Spleen (tissue), 11 donors: ENCODE data around the gene CRKL. TPM values are rescaled to one million over a fixed set of nuclear protein-coding genes. Genes with fewer than 3 reads are reported as not detected.

ENCODE experiments used
- DNase-seq: peaks from one replicate; pipeline ENCODE4 v3.0.0-alpha.2; 2020
- H3K27ac ChIP-seq, 8 donors: fragments of 200-600 bp; sonication (generic) in 7 of 8; 1 replicate in 4 of 8; 2 replicates in 4 of 8; pipeline versions ENCODE4 v1.5.0 to v1.8.0; 2016 to 2021; ENCODE audit warnings: inconsistent platforms in 4 of 8, mild to moderate bottlenecking in 4 of 8, moderate library complexity in 1 of 8
- H3K27me3 ChIP-seq, 7 donors: fragments of 200-600 bp; sonication (generic) in 6 of 7; replicated peaks in 1 of 7; 1 replicate in 4 of 7; 2 replicates in 3 of 7; pipeline versions ENCODE4 v1.5.0 to v1.8.0; 2016 to 2021; ENCODE audit warnings: inconsistent platforms in 3 of 7, mild to moderate bottlenecking in 1 of 7
- H3K36me3 ChIP-seq, 6 donors: fragments of 200-600 bp; sonication (generic) in 5 of 6; 1 replicate in 4 of 6; 2 replicates in 2 of 6; pipeline versions ENCODE4 v1.5.0 to v1.8.0; 2016 to 2021; ENCODE audit warnings: inconsistent platforms in 2 of 6
- H3K4me1 ChIP-seq, 6 donors: fragments of 200-600 bp; sonication (generic) in 5 of 6; 1 replicate in 3 of 6; 2 replicates in 3 of 6; pipeline versions ENCODE4 v1.5.0 to v1.8.0; 2016 to 2021; ENCODE audit warnings: inconsistent platforms in 3 of 6
- H3K4me3 ChIP-seq, 8 donors: fragments of 200-600 bp; sonication (generic) in 7 of 8; 1 replicate in 4 of 8; 2 replicates in 4 of 8; pipeline versions ENCODE4 v1.5.0 to v1.8.0; 2016 to 2021; ENCODE audit warnings: inconsistent platforms in 4 of 8, mild to moderate bottlenecking in 4 of 8, moderate library complexity in 2 of 8
- H3K9me3 ChIP-seq, 8 donors: fragments of 200-600 bp; sonication (generic) in 7 of 8; 1 replicate in 4 of 8; 2 replicates in 4 of 8; pipeline versions ENCODE4 v1.5.0 to v1.8.0; 2016 to 2021; ENCODE audit warnings: inconsistent platforms in 4 of 8
- CTCF ChIP-seq, 11 experiments: fragments of 200-600 bp in 7 of 11; fragments of 450-650 bp in 4 of 11; sonication (generic) in 4 of 11; IDR thresholded peaks in 8 of 11; conservative IDR thresholded peaks in 3 of 11; 1 replicate in 7 of 11; 2 replicates in 4 of 11; pipeline versions ENCODE4 v1.4.0 to v1.8.0; 2016 to 2021; ENCODE audit warnings: antibody characterized with exemption in 11 of 11, inconsistent platforms in 4 of 11, mild to moderate bottlenecking in 1 of 11
- POLR2A ChIP-seq, 3 donors: fragments of 450-650 bp; IDR thresholded peaks; one replicate each; pipeline ENCODE4 v1.5.1; 2017; ENCODE audit warnings: antibody characterized with exemption in 3 of 3, mild to moderate bottlenecking in 1 of 3
- POLR2AphosphoS5 ChIP-seq, 3 donors: sonication (generic); formaldehyde crosslinking; IDR thresholded peaks; one replicate each; pipeline ENCODE4 v1.5.1; 2017; ENCODE audit warnings: antibody characterized with exemption in 3 of 3
- WGBS, 5 donors: extraction: QIAGEN DNeasy Blood & Tissue Kit in 3 of 5; methylation state at CpG; one replicate each; pipeline versions ENCODE4 v1.1.5 to v1.1.7; 2013 to 2018; 5-methylcytosine and 5-hydroxymethylcytosine counted together
- intact Hi-C: fragments of 100-400 bp; cut with DNase I; formaldehyde crosslinking; loops from one replicate; pipeline ENCODE4 v1.15.0; 2023; ENCODE audit warnings: low total_unique reads
- polyA plus RNA-seq, 3 donors: library from polyadenylated mRNA; stranded (reverse); fragments of 200-250 nt; gene quantifications; one replicate each; pipeline ENCODE4 v1.2.1, GENCODE V29; 2013
- total RNA-seq, 7 donors: library from RNA; depleted of rRNA in 3 of 7; stranded (reverse); fragments of >200 nt in 3 of 7; fragmentation: NEBNext Ultra II Directional in 4 of 7; extraction: Animal tissue kit (Norgen Biotek cat#: 25700) in 4 of 7; gene quantifications; one replicate each; pipeline versions ENCODE4 v1.1.0 to v1.2.1, GENCODE V29; 2016 to 2021
- donor health status: healthy with polysubstance abuse.
- donor health status: DM: no; HTN: no; CAD: no; lungs with moderate emphysema.
- donor health status: DM: no; HTN: no; CAD: no.
- donor health status: Bipolar disorder and iron deficiency.
- donor health status: healthy.
- donor health status: DM: no; HTN: no; CAD: no.
- donor health status: DM: yes; HTN: yes; CAD: no.

The CRKL gene
- total and polyA plus RNA-seq, 10 donors: 11.5 to 65.3 (median 57.4) TPM

- TF ChIP-seq POLR2A (IDR thresholded peaks at IDR 0.05) (no peak), CTCF (IDR thresholded peaks at IDR 0.05 in 8 of 11, conservative IDR thresholded peaks at IDR 0.05 in 3 of 11) (no peak), POLR2AphosphoS5 (IDR thresholded peaks at IDR 0.05) (no peak)
- Histone ChIP-seq H3K36me3 (no peaks in the 10 kb centered on the region), H3K4me1 (peaks cover 0 to 15% (median 0%) of the 10 kb centered on the region in 6 donors), H3K4me3 (no peak overlapping the region), H3K9me3 (no peaks in the 10 kb centered on the region), H3K27me3 (no peaks in the 10 kb centered on the region), H3K27ac (no peak overlapping the region)
- no peak for DNase-seq
- intact Hi-C loops: no loop called here
- WGBS, 5 donors: 94 to 100% (median 99%) methylated on average over 2 of the region's 2 CpGs
Measured at GRCh38 chr22:20903093-20903492, 14.1 kb upstream of the CRKL start.

GRCh38 chr22:20904008-20904979 lies 12.9 kb upstream of the CRKL start:
- no peaks in the 10 kb centered on the region for H3K27me3 ChIP-seq
- DNase-seq: no peak
- H3K9me3 ChIP-seq: no peaks in the 10 kb centered on the region
- no peaks in the 10 kb centered on the region for H3K36me3 ChIP-seq
- intact Hi-C loops: no loop called here
- 68 to 93% (median 76%) methylated on average over 7 of the region's 7 CpGs for WGBS, 5 donors
- H3K27ac ChIP-seq: peak overlapping the region in 2 of 8 donors; percentile 33 to 49
- peaks cover 0 to 16% (median 0%) of the 10 kb centered on the region in 6 donors for H3K4me1 ChIP-seq
- H3K4me3 ChIP-seq: no peak overlapping the region
- TF ChIP-seq POLR2AphosphoS5 (IDR thresholded peaks at IDR 0.05): peak in 1 of 3 donors; percentile 61
- TF ChIP-seq POLR2A (IDR thresholded peaks at IDR 0.05): no peak
- TF ChIP-seq CTCF (IDR thresholded peaks at IDR 0.05 in 8 of 11, conservative IDR thresholded peaks at IDR 0.05 in 3 of 11): no peak

- no peak for DNase-seq
- H3K4me1 ChIP-seq: peaks cover 0 to 23% (median 0%) of the 10 kb centered on the region in 6 donors
- H3K27ac ChIP-seq: peak overlapping the region in 2 of 8 donors; percentile 33 to 49
- no peaks in the 10 kb centered on the region for H3K9me3 ChIP-seq
- 71 to 85% (median 81%) methylated on average over 3 of the region's 3 CpGs for WGBS, 5 donors
- H3K36me3 ChIP-seq: no peaks in the 10 kb centered on the region
- TF ChIP-seq CTCF (IDR thresholded peaks at IDR 0.05 in 8 of 11, conservative IDR thresholded peaks at IDR 0.05 in 3 of 11) (no peak), POLR2A (IDR thresholded peaks at IDR 0.05) (no peak), POLR2AphosphoS5 (IDR thresholded peaks at IDR 0.05) (no peak)
- no peak overlapping the region for H3K4me3 ChIP-seq
- no peaks in the 10 kb centered on the region for H3K27me3 ChIP-seq
- intact Hi-C loops: no loop called here
Measured at GRCh38 chr22:20904980-20905355, 12.2 kb upstream of the CRKL start.
